Cardiac ventricle fibroblast (primary cell): ENCODE results near the gene PCDHA10. TPM values are rescaled to one million over a fixed set of nuclear protein-coding genes. Genes with fewer than 3 reads are reported as not detected.

Source experiments
- total RNA-seq: library from RNA; depleted of rRNA; stranded (reverse); fragments of >200 nt; gene quantifications from 2 replicates; pipeline ENCODE4 v1.2.3, GENCODE V29; 2015

Gene PCDHA10, protein sequence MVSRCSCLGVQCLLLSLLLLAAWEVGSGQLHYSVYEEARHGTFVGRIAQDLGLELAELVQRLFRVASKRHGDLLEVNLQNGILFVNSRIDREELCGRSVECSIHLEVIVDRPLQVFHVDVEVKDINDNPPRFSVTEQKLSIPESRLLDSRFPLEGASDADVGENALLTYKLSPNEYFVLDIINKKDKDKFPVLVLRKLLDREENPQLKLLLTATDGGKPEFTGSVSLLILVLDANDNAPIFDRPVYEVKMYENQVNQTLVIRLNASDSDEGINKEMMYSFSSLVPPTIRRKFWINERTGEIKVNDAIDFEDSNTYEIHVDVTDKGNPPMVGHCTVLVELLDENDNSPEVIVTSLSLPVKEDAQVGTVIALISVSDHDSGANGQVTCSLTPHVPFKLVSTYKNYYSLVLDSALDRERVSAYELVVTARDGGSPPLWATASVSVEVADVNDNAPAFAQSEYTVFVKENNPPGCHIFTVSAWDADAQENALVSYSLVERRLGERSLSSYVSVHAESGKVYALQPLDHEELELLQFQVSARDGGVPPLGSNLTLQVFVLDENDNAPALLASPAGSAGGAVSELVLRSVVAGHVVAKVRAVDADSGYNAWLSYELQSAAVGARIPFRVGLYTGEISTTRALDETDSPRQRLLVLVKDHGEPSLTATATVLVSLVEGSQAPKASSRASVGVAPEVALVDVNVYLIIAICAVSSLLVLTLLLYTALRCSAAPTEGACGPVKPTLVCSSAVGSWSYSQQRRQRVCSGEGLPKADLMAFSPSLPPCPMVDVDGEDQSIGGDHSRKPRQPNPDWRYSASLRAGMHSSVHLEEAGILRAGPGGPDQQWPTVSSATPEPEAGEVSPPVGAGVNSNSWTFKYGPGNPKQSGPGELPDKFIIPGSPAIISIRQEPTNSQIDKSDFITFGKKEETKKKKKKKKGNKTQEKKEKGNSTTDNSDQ
- total RNA-seq: 0.06 and 0.59 TPM in 2 replicates

DNA sequence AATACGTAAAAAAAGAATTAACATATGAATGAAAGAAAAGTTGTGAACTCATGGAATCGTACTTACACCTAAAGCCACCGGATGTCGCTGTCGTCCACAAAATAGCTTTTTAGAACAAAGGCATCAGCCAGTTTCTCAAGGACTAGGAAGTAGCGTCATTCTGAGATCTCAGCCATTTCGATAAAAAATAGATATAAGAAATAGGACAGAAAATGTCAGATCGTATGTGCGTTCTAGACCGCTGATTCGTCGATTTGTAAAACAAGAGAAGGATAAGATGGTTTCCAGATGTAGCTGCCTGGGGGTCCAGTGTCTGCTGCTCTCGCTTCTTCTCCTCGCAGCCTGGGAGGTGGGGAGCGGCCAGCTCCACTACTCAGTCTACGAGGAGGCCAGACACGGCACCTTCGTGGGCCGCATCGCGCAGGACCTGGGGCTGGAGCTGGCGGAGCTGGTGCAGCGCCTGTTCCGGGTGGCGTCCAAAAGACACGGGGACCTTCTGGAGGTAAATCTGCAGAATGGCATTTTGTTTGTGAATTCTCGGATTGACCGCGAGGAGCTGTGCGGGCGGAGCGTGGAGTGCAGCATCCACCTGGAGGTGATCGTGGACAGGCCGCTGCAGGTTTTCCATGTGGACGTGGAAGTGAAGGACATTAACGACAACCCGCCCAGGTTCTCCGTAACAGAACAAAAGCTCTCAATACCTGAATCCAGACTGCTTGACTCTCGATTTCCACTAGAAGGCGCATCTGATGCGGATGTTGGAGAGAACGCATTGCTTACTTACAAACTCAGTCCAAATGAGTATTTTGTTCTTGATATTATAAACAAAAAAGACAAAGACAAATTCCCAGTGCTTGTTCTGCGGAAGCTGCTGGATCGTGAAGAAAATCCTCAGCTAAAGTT is at the start of gene PCDHA10:
Gene PCDHA10 (plus strand): TSS at position 126 of the 903 bp plus-strand sequence. CDS start 152 bp downstream, at position 278.

GRCh38 chr5:140806834-140807775 is 48.6 kb upstream of the PCDHA10 start, which contains the start of gene PCDHA4:
PCDHA4 (plus strand) TSS chr5:140807068.

GRCh38 chr5:140821375-140822280 is 34.1 kb upstream of the PCDHA10 start, which contains the start of gene PCDHA5:
PCDHA5 (plus strand) TSS chr5:140821613.

GRCh38 chr5:140827704-140828361 is 27.9 kb upstream of the PCDHA10 start, which contains the start of gene PCDHA6:
PCDHA6 (plus strand) TSS chr5:140827960; CDS start chr5:140828092, 132 bp downstream.

GRCh38 chr5:140833993-140834392 is 21.7 kb upstream of the PCDHA10 start, which contains the start of gene PCDHA7:
PCDHA7 (plus strand) TSS chr5:140834269; CDS start chr5:140834384, 115 bp downstream.

GRCh38 chr5:140840978-140841962 is 14.4 kb upstream of the PCDHA10 start, which contains the start of gene PCDHA8:
PCDHA8 (plus strand) TSS chr5:140841187; CDS start chr5:140841322, 135 bp downstream.

DNA sequence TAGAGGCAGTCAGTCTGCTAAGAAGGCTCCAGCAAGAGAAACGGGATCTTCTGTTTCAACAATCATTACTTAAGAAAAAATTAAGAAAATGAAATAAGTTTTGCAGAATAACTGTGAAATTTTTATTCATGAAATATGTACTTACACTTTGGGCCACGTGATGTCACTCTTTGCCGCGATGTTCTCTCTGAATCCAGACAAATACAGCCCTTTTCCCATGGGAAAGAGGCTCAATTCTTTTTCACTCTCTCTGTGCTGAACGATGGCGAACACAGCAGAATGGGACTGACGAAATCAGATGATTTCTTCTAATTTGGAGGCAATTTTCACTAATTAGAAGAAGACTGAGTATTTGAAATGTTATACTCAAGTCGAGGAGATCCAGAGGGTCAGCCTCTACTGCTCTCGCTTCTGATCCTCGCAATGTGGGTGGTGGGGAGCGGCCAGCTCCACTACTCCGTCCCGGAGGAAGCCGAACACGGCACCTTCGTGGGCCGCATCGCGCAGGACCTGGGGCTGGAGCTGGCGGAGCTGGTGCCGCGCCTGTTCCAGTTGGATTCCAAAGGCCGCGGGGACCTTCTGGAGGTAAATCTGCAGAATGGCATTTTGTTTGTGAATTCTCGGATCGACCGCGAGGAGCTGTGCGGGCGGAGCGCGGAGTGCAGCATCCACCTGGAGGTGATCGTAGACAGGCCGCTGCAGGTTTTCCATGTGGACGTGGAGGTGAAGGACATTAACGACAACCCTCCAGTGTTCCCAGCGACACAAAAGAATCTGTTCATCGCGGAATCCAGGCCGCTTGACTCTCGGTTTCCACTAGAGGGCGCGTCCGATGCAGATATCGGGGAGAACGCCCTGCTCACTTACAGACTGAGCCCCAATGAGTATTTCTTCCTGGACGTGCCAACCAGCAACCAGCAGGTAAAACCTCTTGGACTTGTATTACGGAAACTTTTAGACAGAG is 7.3 kb upstream of the PCDHA10 start, which contains the start of gene PCDHA9:
Gene PCDHA9 (plus strand): TSS at position 244 of the 964 bp plus-strand sequence. CDS start 114 bp downstream, at position 358.

GRCh38 chr5:140868721-140869554 is 13.2 kb downstream of the PCDHA10 start, which contains the start of gene PCDHA11:
PCDHA11 (plus strand) TSS chr5:140868957; CDS start chr5:140869104, 147 bp downstream.

GRCh38 chr5:140875085-140876065 is 19.7 kb downstream of the PCDHA10 start, which contains the start of gene PCDHA12:
PCDHA12 (plus strand) TSS chr5:140875308; CDS start chr5:140875473, 165 bp downstream.

GRCh38 chr5:140881889-140882590 is 26.3 kb downstream of the PCDHA10 start, which contains the start of gene PCDHA13:
PCDHA13 (plus strand) TSS chr5:140882124; CDS start chr5:140882269, 145 bp downstream.

